Karpas-422 (cell line): ENCODE results near the gene CTDSPL2. TPM values are rescaled to one million over a fixed set of nuclear protein-coding genes. Genes with fewer than 3 reads are reported as not detected.
"Not testable (repeated sequence)": the region's sequence is repeated elsewhere in the genome, so short reads cannot be mapped to it uniquely, and the experiment has no call there.

ENCODE experiments used
- DNase-seq: peaks from one replicate; pipeline ENCODE4 v3.0.0-alpha.2; 2015
- H2AFZ ChIP-seq: fragments of 200-600 bp; sonication (generic); 2 replicates; pipeline ENCODE4 v1.6.1; 2014; ENCODE audit warnings: antibody characterized with exemption, low read length, mixed read lengths
- H3K27ac ChIP-seq: fragments of 200-600 bp; sonication (generic); 2 replicates; pipeline ENCODE4 v1.5.1; 2014; ENCODE audit warnings: mild to moderate bottlenecking, low read length, moderate library complexity
- H3K27me3 ChIP-seq: fragments of 200-600 bp; sonication (generic); 2 replicates; pipeline ENCODE4 v1.6.1; 2014; ENCODE audit warnings: low read length, mixed read lengths
- H3K36me3 ChIP-seq: fragments of 200-600 bp; sonication (generic); 2 replicates; pipeline ENCODE4 v1.6.1; 2014; ENCODE audit warnings: low read length, mixed read lengths; ENCODE audit not compliant: insufficient read depth
- H3K4me1 ChIP-seq: fragments of 200-600 bp; sonication (generic); 2 replicates; pipeline ENCODE4 v1.6.1; 2014; ENCODE audit warnings: mild to moderate bottlenecking, low read length, mixed read lengths
- H3K4me2 ChIP-seq: fragments of 200-600 bp; sonication (generic); 2 replicates; pipeline ENCODE4 v1.6.1; 2014; ENCODE audit warnings: low read length, low read depth, mild to moderate bottlenecking; ENCODE audit not compliant: poor library complexity, severe bottlenecking
- H3K4me3 ChIP-seq: fragments of 200-600 bp; sonication (generic); 2 replicates; pipeline ENCODE4 v1.5.1; 2014; ENCODE audit warnings: mild to moderate bottlenecking, antibody characterized with exemption, low read length, mixed read lengths
- H3K79me2 ChIP-seq: fragments of 200-600 bp; sonication (generic); 2 replicates; pipeline ENCODE4 v1.6.1; 2014; ENCODE audit warnings: mild to moderate bottlenecking, low read length, mixed read lengths
- H3K9ac ChIP-seq: fragments of 200-600 bp; sonication (generic); 2 replicates; pipeline ENCODE4 v1.6.0; 2014; ENCODE audit warnings: low read length
- H3K9me2 ChIP-seq: fragments of 200-600 bp; sonication (generic), shearing (Covaris generic); replicated peaks from 2 replicates; pipeline ENCODE4 v1.6.0; 2014; ENCODE audit warnings: mild to moderate bottlenecking, low read length, moderate library complexity; ENCODE audit not compliant: insufficient read depth
- H3K9me3 ChIP-seq: fragments of 300-700, 200-600 bp; sonication (generic); 2 replicates; pipeline ENCODE4 v1.6.1; 2014; ENCODE audit warnings: low read length, mixed read lengths
- H4K20me1 ChIP-seq: fragments of 200-600 bp; sonication (generic); 2 replicates; pipeline ENCODE4 v1.6.1; 2014; ENCODE audit warnings: mild to moderate bottlenecking, antibody characterized with exemption, low read length, low read depth; ENCODE audit not compliant: insufficient read depth
- total RNA-seq: library from RNA; depleted of rRNA; stranded (reverse); fragments of >200 nt; shearing (Covaris generic); gene quantifications from 2 replicates; pipeline ENCODE4 v1.2.3, GENCODE V29; 2014; ENCODE audit warnings: low replicate concordance

CTDSPL2 gene
- total RNA-seq, 1 experiment from 2014 or later, result 136 TPM

DNA sequence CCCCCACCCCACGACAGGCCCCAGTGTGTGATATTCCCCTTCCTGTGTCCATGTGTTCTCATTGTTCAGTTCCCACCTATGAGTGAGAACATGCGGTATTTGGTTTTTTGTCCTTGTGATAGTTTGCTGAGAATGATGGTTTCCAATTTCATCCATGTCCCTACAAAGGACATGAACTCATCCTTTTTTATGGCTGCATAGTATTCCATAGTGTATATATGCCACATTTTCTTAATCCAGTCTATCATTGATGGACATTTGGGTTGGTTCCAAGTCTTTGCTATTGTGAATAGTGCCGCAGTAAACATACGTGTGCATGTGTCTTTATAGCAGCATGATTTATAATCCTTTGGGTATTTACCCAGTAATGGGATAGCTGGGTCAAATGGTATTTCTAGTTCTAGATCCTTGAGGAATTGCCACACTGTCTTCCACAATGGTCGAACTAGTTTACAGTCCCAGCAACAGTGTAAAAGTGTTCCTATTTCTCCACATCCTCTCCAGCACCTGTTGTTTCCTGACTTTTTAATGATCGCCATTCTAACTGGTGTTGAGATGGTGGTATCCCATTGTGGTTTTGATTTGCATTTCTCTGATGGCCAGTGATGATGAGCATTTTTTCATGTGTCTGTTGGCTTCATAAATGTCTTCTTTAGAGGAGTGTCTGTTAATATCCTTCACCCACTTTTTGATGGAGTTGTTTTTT, 26.3 kb downstream of the CTDSPL2 start:
- H3K9me3 ChIP-seq, H3K4me1 ChIP-seq, H3K4me3 ChIP-seq, H3K9ac ChIP-seq, H3K36me3 ChIP-seq, DNase-seq, H3K9me2 ChIP-seq, H2AFZ ChIP-seq, H3K27me3 ChIP-seq, H4K20me1 ChIP-seq, H3K27ac ChIP-seq, H3K4me2 ChIP-seq: not testable (repeated sequence)
- peaks cover 83% of the 10 kb centered on the region for H3K79me2 ChIP-seq

DNA sequence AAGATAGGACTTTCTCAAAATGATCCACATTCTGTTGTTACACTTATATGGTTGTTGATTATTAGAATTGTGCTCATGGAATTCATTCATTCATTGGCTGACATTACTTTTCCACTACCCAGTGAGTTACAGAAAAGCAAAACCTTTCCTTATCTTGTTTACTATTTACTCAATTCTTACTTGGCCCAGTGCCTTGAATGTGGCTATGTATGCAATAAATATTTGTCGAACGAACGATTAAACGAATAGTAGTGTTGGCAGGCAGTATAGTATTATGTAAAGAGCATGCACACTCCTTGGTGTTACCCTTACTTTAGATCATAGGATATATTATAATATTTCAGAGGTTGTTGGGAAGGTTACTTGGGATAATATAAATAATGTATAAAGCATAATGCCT, 31.0 kb downstream of the CTDSPL2 start:
- Histone ChIP-seq H3K9ac (no peak overlapping the region), H3K36me3 (peaks cover 25% of the 10 kb centered on the region; the same call in 1 of the 2 replicates), H3K4me1 (no peaks in the 10 kb centered on the region), H3K27me3 (no peaks in the 10 kb centered on the region), H2AFZ (no peak overlapping the region), H3K4me2 (no peak overlapping the region), H3K9me3 (no peaks in the 10 kb centered on the region), H3K4me3 (no peak overlapping the region), H3K9me2 (no peaks in the 10 kb centered on the region), H3K27ac (no peak overlapping the region), H4K20me1 (peaks cover 4% of the 10 kb centered on the region; the same call in 1 of the 2 replicates), H3K79me2 (peaks cover 80% of the 10 kb centered on the region)
- no peak for DNase-seq

DNA sequence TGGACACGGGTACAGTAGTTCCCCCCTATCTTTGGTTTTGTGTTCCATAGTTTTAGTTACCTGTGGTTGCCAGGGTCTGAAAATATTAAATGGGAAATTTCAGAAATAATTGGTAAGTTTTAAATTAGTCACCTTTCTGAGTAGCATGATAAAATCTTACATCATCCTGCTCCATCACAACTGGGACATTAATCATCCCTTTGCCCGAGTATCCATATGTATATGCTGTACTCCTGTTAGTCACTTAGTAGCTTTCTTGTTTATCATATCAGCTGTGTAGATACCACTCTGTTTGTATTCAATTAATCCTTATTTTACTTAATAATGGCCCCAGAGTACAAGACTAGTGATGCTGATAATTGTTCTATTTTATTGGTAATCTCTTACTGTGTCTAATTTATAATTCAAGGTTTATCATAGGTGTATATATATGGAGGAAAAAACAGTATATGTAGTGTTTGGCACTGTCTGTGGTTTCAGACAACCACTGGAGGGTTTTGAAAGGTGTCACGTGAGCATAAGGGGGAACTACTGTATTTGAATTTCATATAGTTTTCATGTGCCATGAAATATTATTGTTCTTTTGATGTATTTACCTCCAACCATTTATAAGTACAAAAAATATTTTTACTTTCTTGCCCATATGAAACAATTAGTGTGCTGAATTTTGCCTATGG, 41.4 kb downstream of the CTDSPL2 start:
- H4K20me1 ChIP-seq, result no peaks in the 10 kb centered on the region
- H3K79me2 ChIP-seq, result peaks cover 92% of the 10 kb centered on the region
- peaks cover 12% of the 10 kb centered on the region; the same call in 1 of the 2 replicates for H3K9me3 ChIP-seq
- no peak overlapping the region for H2AFZ ChIP-seq
- no peaks in the 10 kb centered on the region for H3K4me1 ChIP-seq
- no peak overlapping the region for H3K4me2 ChIP-seq
- no peaks in the 10 kb centered on the region for H3K9me2 ChIP-seq
- no peak overlapping the region for H3K9ac ChIP-seq
- peaks cover 47% of the 10 kb centered on the region for H3K36me3 ChIP-seq
- H3K27me3 ChIP-seq, result no peaks in the 10 kb centered on the region
- DNase-seq, result no peak
- no peak overlapping the region for H3K27ac ChIP-seq
- no peak overlapping the region for H3K4me3 ChIP-seq

DNA sequence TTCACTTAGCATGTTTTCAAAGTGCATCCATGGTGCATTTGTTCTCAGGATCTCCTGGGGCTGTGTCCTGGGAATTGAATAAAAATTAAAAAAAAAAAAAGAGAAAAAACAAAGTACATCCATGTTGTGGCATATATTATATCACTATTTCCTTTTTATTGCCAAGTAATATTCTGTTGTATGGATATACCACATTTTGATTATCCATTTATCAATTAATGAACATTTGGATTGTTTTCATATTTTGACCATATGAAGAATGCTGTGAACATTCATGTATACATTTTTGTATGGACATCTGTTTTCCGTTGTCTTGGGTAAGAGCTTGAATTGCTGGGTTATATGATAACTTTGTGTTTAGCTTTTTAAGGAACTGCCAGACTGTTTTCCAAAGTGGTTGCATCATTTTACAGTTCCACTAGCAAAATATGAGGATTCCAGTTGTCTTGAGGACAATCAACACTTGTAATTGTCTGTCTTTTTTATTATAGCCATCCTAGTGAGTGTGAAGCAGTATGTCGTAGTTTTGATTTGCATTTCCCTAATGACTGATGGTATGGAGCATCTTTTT, 44.5 kb downstream of the CTDSPL2 start:
- Histone ChIP-seq H4K20me1 (no peaks in the 10 kb centered on the region), H3K36me3 (peaks cover 40% of the 10 kb centered on the region), H3K4me2 (no peak overlapping the region), H3K9me2 (no peaks in the 10 kb centered on the region), H2AFZ (no peak overlapping the region), H3K9ac (no peak overlapping the region), H3K4me3 (no peak overlapping the region), H3K27me3 (no peaks in the 10 kb centered on the region), H3K27ac (no peak overlapping the region), H3K4me1 (no peaks in the 10 kb centered on the region), H3K9me3 (peaks cover 12% of the 10 kb centered on the region; the same call in 1 of the 2 replicates), H3K79me2 (peaks cover 89% of the 10 kb centered on the region)
- DNase-seq, result no peak

DNA sequence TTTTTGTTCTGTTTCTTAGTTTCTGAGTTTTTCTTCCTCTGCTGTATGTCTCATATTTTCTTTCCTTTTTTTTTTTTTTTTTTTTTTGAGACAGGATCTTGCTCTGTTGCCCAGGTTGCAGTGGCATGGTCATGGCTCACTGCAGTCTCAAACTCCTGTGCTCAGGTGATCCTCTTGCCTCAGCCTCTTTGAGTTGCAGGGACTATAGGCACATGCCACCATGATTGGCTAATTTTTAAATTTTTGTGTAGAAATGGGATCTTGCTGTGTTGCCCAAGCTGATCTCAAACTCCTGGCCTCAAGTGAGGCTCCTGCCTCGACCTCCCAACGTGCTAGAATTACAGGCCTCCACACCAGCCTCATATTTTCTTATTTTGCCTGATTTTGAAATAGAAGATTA, 51.9 kb downstream of the CTDSPL2 start:
- Histone ChIP-seq H3K36me3 (peaks cover 7% of the 10 kb centered on the region; the same call in 1 of the 2 replicates), H4K20me1 (no peaks in the 10 kb centered on the region), H3K9me2 (no peaks in the 10 kb centered on the region), H3K9me3 (no peaks in the 10 kb centered on the region), H3K9ac (no peak overlapping the region), H3K4me2 (no peak overlapping the region), H3K27me3 (no peaks in the 10 kb centered on the region), H3K4me1 (peaks cover 27% of the 10 kb centered on the region), H3K79me2 (peaks cover 91% of the 10 kb centered on the region), H3K27ac (no peak overlapping the region), H2AFZ (no peak overlapping the region), H3K4me3 (no peak overlapping the region)
- DNase-seq, result no peak

DNA sequence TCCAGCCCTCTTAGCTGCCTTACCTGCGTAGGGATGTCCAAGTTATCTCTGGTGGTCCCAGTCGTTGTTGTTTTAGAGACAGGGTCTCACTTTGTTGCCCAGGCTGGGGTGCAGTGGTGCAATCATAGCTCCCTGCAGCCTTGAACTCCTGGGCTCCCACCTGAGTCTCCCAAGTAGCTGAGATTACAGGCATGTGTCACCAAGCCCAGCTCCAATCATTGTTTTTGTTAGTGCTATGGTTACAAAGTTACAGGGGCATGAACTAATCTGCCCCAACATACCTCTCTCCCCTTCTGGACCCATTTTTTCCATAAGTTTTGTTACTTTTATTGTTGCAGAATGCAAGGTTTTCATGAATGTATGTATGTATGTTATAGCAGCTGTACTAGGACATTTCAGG, 54.7 kb downstream of the CTDSPL2 start:
- H3K27me3 ChIP-seq, result no peaks in the 10 kb centered on the region
- no peaks in the 10 kb centered on the region for H3K9me2 ChIP-seq
- no peaks in the 10 kb centered on the region for H4K20me1 ChIP-seq
- H3K9me3 ChIP-seq, result no peaks in the 10 kb centered on the region
- H3K36me3 ChIP-seq, result peaks cover 18% of the 10 kb centered on the region; the same call in 1 of the 2 replicates
- H3K79me2 ChIP-seq, result peaks cover 93% of the 10 kb centered on the region
- H3K4me2 ChIP-seq, result no peak overlapping the region
- peaks cover 27% of the 10 kb centered on the region for H3K4me1 ChIP-seq
- no peak for DNase-seq
- no peak overlapping the region for H3K4me3 ChIP-seq
- H2AFZ ChIP-seq, result no peak overlapping the region
- no peak overlapping the region for H3K27ac ChIP-seq
- H3K9ac ChIP-seq, result no peak overlapping the region

DNA sequence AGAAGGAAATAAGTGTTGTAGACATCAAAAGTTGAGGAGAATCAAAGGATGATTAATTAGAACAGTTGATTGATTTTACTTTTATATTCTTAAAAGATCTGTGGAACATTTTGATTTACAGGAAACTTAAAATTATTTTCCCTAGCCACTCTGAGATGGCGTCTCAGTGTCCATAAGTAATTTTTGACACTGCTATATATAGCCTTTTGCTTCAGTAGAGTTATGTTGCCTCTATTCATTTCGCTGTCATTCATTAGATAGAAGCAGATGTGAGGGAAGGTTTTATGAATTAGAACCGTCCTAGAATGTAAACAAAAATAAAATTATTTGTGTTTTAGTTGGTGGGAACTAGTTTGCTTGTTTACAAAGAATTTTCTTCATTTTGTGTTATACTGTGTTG, 58.5 kb downstream of the CTDSPL2 start:
- peaks cover 85% of the 10 kb centered on the region for H3K79me2 ChIP-seq
- H3K9me3 ChIP-seq, result no peaks in the 10 kb centered on the region
- no peak overlapping the region for H3K9ac ChIP-seq
- H2AFZ ChIP-seq, result no peak overlapping the region
- no peaks in the 10 kb centered on the region for H3K9me2 ChIP-seq
- no peak overlapping the region for H3K4me2 ChIP-seq
- H3K36me3 ChIP-seq, result peaks cover 31% of the 10 kb centered on the region; the same call in 1 of the 2 replicates
- no peak overlapping the region for H3K27ac ChIP-seq
- peaks cover 12% of the 10 kb centered on the region for H3K4me1 ChIP-seq
- no peaks in the 10 kb centered on the region for H3K27me3 ChIP-seq
- H3K4me3 ChIP-seq, result no peak overlapping the region
- no peak for DNase-seq
- no peaks in the 10 kb centered on the region for H4K20me1 ChIP-seq

DNA sequence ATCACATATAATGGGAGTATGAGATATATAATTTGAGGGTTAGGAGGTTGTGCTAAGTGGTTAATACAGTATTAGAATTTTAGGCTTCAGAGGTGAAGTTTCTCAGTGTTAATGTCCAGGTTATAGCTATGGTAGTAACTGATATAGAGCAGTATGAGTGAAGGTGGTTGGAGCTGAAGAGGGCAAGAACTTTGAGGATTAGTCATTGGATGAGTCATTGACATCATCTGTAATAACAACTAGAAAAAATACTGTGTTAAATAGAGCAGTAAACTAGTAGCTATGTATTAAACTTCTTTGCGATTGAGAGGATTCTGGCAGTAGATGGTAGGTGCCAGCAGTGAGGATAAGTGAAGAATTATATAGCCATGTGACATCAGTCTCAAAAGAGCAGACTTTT, 62.0 kb downstream of the CTDSPL2 start:
- no peak overlapping the region for H3K4me3 ChIP-seq
- no peaks in the 10 kb centered on the region for H3K9me3 ChIP-seq
- H3K79me2 ChIP-seq, result peaks cover 81% of the 10 kb centered on the region
- no peak overlapping the region for H3K27ac ChIP-seq
- H3K9me2 ChIP-seq, result no peaks in the 10 kb centered on the region
- H2AFZ ChIP-seq, result no peak overlapping the region
- no peaks in the 10 kb centered on the region for H3K4me1 ChIP-seq
- no peaks in the 10 kb centered on the region for H3K27me3 ChIP-seq
- no peaks in the 10 kb centered on the region for H4K20me1 ChIP-seq
- no peak for DNase-seq
- H3K4me2 ChIP-seq, result no peak overlapping the region
- peaks cover 31% of the 10 kb centered on the region for H3K36me3 ChIP-seq
- no peak overlapping the region for H3K9ac ChIP-seq
